HCT116 (cell line): ENCODE data around the gene UBE2E2. TPM values are rescaled to one million over a fixed set of nuclear protein-coding genes. Genes with fewer than 3 reads are reported as not detected.

Experiments used
- ATAC-seq: fragments of 200-7000 bp; cut with Tn5 transposase; 2 replicates; pipeline ENCODE4 v1.9.1; 2020; ENCODE audit warnings: mild to moderate bottlenecking, moderate library complexity
- Bru-seq: library from RNA; stranded (reverse); fragments of 400-500 nt; gene quantifications from one replicate; lab custom pipeline; 2021; lab: Mats Ljungman, UMichigan
- BruChase-seq, 2 experiments: library from RNA; stranded (reverse); fragments of 400-500 nt; gene quantifications; one replicate each; lab custom pipeline; 2021; lab: Mats Ljungman, UMichigan
- BruUV-seq: library from RNA; stranded (reverse); fragments of 400-500 nt; replicated peaks from 2 replicates; lab custom pipeline; 2021; lab: Mats Ljungman, UMichigan
- CTCF ChIA-PET: fragments of 300-600 bp; sonication (Branson Sonifier 250); formaldehyde crosslinking; loops from one replicate; lab custom pipeline; 2021; ENCODE audit warnings: antibody characterized with exemption; lab: Charles Lee
- POLR2A ChIA-PET: fragments of 300-600, 350-600 bp; sonication (Branson Sonifier 250); formaldehyde crosslinking; loops from one replicate; lab custom pipeline; 2021; ENCODE audit warnings: antibody characterized with exemption; lab: Charles Lee
- RAD21 ChIA-PET, 2 experiments: fragments of 300-600 bp; sonication (Branson Sonifier 250); formaldehyde crosslinking; loops; one replicate each; lab custom pipeline; 2023; ENCODE audit warnings: low total read pairs in 2 of 2; ENCODE audit not compliant: uncharacterized antibody in 2 of 2, unreplicated experiment in 2 of 2, low non-redundant PET in 1 of 2; lab: Charles Lee
- DNase-seq: peaks from one replicate; pipeline ENCODE4 v3.0.0-alpha.2; 2010; ENCODE audit warnings: low read depth, low spot score
- H2AFZ ChIP-seq: fragments of 200-600 bp; shearing (Covaris generic), sonication (generic); 2 replicates; pipeline ENCODE4 v1.6.1; 2017; ENCODE audit warnings: low read depth, mixed run types, mixed read lengths, antibody characterized with exemption, low read length; ENCODE audit not compliant: poor library complexity, severe bottlenecking
- H3K27ac ChIP-seq: 2 replicates; pipeline ENCODE4 v1.5.1; 2012; ENCODE audit warnings: low read depth, low read length
- H3K27me3 ChIP-seq: fragments of 200-600 bp; sonication (generic); 2 replicates; pipeline ENCODE4 v1.6.1; 2016; ENCODE audit warnings: mixed run types, low read length, mixed read lengths; ENCODE audit not compliant: insufficient read depth
- H3K36me3 ChIP-seq, 2 experiments: fragments of 200-500 bp in 1 of 2; fragments of 200-600 bp in 1 of 2; sonication (Bioruptor generic) in 1 of 2; sonication (generic) in 1 of 2; 2 replicates each; pipeline versions ENCODE4 v1.5.1 to v1.6.1; 2014 to 2016; ENCODE audit warnings: low read length in 2 of 2, inconsistent platforms in 1 of 2, mixed read lengths in 1 of 2, mixed run types in 1 of 2; ENCODE audit not compliant: insufficient read depth in 2 of 2, control insufficient read depth in 1 of 2
- H3K4me1 ChIP-seq, 2 experiments: fragments of 200-600 bp in 1 of 2; sonication (generic) in 1 of 2; 2 replicates each; pipeline versions ENCODE4 v1.5.1 to v1.6.1; 2012 to 2017; ENCODE audit warnings: low read length in 2 of 2, inconsistent platforms in 1 of 2, mild to moderate bottlenecking in 1 of 2, mixed read lengths in 1 of 2, mixed run types in 1 of 2, moderate library complexity in 1 of 2; ENCODE audit not compliant: insufficient read depth in 2 of 2, control insufficient read depth in 1 of 2
- H3K4me2 ChIP-seq: fragments of 200-600 bp; sonication (generic); 2 replicates; pipeline ENCODE4 v1.6.1; 2017; ENCODE audit warnings: mixed run types, low read length, mixed read lengths
- H3K4me3 ChIP-seq, 2 experiments: fragments of 200-600 bp in 1 of 2; sonication (generic) in 1 of 2; replicated peaks in 1 of 2; 2 replicates each; pipeline ENCODE4 v1.5.1; 2011 to 2016; ENCODE audit warnings: low read length in 2 of 2, control low read depth in 1 of 2, low read depth in 1 of 2, mild to moderate bottlenecking in 1 of 2, mixed read lengths in 1 of 2, mixed run types in 1 of 2
- H3K79me2 ChIP-seq: fragments of 200-600 bp; sonication (generic); 2 replicates; pipeline ENCODE4 v1.6.1; 2017; ENCODE audit warnings: mild to moderate bottlenecking, mixed run types, low read length, moderate library complexity, mixed read lengths; ENCODE audit not compliant: insufficient read depth
- H3K9ac ChIP-seq: fragments of 200-600 bp; sonication (generic); 2 replicates; pipeline ENCODE4 v1.6.1; 2016; ENCODE audit warnings: low read length, mixed read lengths
- H3K9me2 ChIP-seq: fragments of 200-600 bp; sonication (generic), shearing (Covaris generic); 2 replicates; pipeline ENCODE4 v1.6.1; 2017; ENCODE audit warnings: mixed run types, mild to moderate bottlenecking, moderate library complexity; ENCODE audit not compliant: insufficient read depth
- H3K9me3 ChIP-seq, 2 experiments: fragments of 200-500 bp in 1 of 2; fragments of 200-600 bp in 1 of 2; sonication (Bioruptor generic) in 1 of 2; sonication (generic) in 1 of 2; 2 replicates each; pipeline ENCODE4 v1.6.1; 2014 to 2017; ENCODE audit warnings: low read length in 2 of 2, mixed read lengths in 2 of 2, inconsistent platforms in 1 of 2, low read depth in 1 of 2, mild to moderate bottlenecking in 1 of 2, mixed run types in 1 of 2, moderate library complexity in 1 of 2; ENCODE audit not compliant: control insufficient read depth in 1 of 2, insufficient read depth in 1 of 2
- H4K20me1 ChIP-seq: fragments of 200-600 bp; sonication (generic), shearing (Covaris generic); 2 replicates; pipeline ENCODE4 v1.6.1; 2017; ENCODE audit warnings: mixed run types, mild to moderate bottlenecking, moderate library complexity; ENCODE audit not compliant: insufficient read depth
- EGR1 ChIP-seq: IDR thresholded peaks from 2 replicates; pipeline ENCODE4 v1.6.1; 2012; ENCODE audit warnings: low read depth
- POLR2AphosphoS5 ChIP-seq: IDR thresholded peaks from 2 replicates; pipeline ENCODE4 v1.6.1; 2011; ENCODE audit warnings: mild to moderate bottlenecking, low read depth, low read length, moderate library complexity
- REST ChIP-seq: IDR thresholded peaks from 2 replicates; pipeline ENCODE4 v1.6.1; 2012; ENCODE audit warnings: low read depth
- SP1 ChIP-seq: IDR thresholded peaks from 2 replicates; pipeline ENCODE4 v1.6.1; 2012; ENCODE audit warnings: low read depth
- intact Hi-C: fragments of 100-400 bp; cut with micrococcal nuclease; formaldehyde crosslinking; loops from 2 replicates; pipeline ENCODE4 v1.10.0; 2022
- long read RNA-seq: library from polyadenylated mRNA; unstranded; transcript quantifications from one replicate; pipeline ENCODE4 v2.0.0, GENCODE V29; 2021; ENCODE audit not compliant: unreplicated experiment
- polyA plus RNA-seq: library from polyadenylated mRNA; unstranded; fragments of >200 nt; gene quantifications from 2 replicates; pipeline ENCODE4 v1.2.1, GENCODE V29; 2012; ENCODE audit warnings: missing spikeins
- total RNA-seq: library from RNA; stranded (reverse); gene quantifications from one replicate; pipeline ENCODE4 v1.2.1, GENCODE V29; 2021; ENCODE audit not compliant: unreplicated experiment

Gene UBE2E2
- total RNA-seq (21.4 TPM), Bru-seq, nascent RNA (percentile 69 among the genes with signal in this experiment), BruChase-seq, experiment 1, labeled RNA remaining after a 6-hour chase (percentile 56 among the genes with signal in this experiment), BruChase-seq, experiment 2, labeled RNA remaining after a 2-hour chase (percentile 68 among the genes with signal in this experiment)
- 9.8 and 12.6 TPM in 2 replicates for polyA plus RNA-seq
- long read RNA-seq, partial matches to known transcripts, result 0 of 4 reads
- long read RNA-seq, other reads (novel, unspliced or antisense), result 3 of 4 reads

GRCh38 chr3:23202921-23203707 is at the start of gene UBE2E2:
Gene UBE2E2 (plus strand): TSS chr3:23203327.
- ChIA-PET RAD21 (no interaction called here), POLR2A (no interaction called here), CTCF (no interaction called here)
- Histone ChIP-seq H3K4me1 (no peaks in the 10 kb centered on the region; a peak in 2 of 4 replicates), H3K79me2 (peaks cover 31% of the 10 kb centered on the region), H3K27me3 (peaks cover 9% of the 10 kb centered on the region; the same call in 1 of the 2 replicates), H2AFZ (no peak within 1 kb of the TSS), H3K9me3 (no peaks in the 10 kb centered on the region), H3K27ac (peak within 1 kb of the TSS; percentile 53; the same call in 1 of the 2 replicates), H4K20me1 (no peaks in the 10 kb centered on the region), H3K9ac (peak within 1 kb of the TSS; percentile 63), H3K36me3 (no peaks in the 10 kb centered on the region), H3K4me2 (peak within 1 kb of the TSS; percentile 62), H3K9me2 (no peaks in the 10 kb centered on the region), H3K4me3 (peak within 1 kb of the TSS; percentile 56 to 59)
- TF ChIP-seq POLR2AphosphoS5 (peak; percentile 62), SP1 (no peak)
- intact Hi-C loops, result no loop called here
- DNase-seq, result no peak
- peak; percentile 79 for ATAC-seq
- BruUV-seq, result no TSS peak

- no peak overlapping the region for H3K4me2 ChIP-seq
- ATAC-seq, result no peak
- TF ChIP-seq REST (no peak), EGR1 (no peak)
- TF ChIP-seq, all 23 proteins: peak for 0
- ChIA-PET CTCF (no interaction called here), POLR2A (no interaction called here), RAD21 (no interaction called here)
- intact Hi-C loops, result no loop called here
- peaks cover 8% of the 10 kb centered on the region; the same call in 1 of the 2 replicates for H3K27me3 ChIP-seq
- no TSS peak for BruUV-seq
- DNase-seq, result no peak
- no peaks in the 10 kb centered on the region for H3K9me3 ChIP-seq
- H2AFZ ChIP-seq, result no peak overlapping the region
- no peaks in the 10 kb centered on the region for H3K9me2 ChIP-seq
- no peak overlapping the region for H3K4me3 ChIP-seq
- H3K79me2 ChIP-seq, result no peaks in the 10 kb centered on the region
- no peak overlapping the region for H3K27ac ChIP-seq
- no peaks in the 10 kb centered on the region for H4K20me1 ChIP-seq
- no peak overlapping the region for H3K9ac ChIP-seq
- H3K36me3 ChIP-seq, result no peaks in the 10 kb centered on the region
- no peaks in the 10 kb centered on the region for H3K4me1 ChIP-seq
Observed at GRCh38 chr3:23153436-23153835, 49.7 kb upstream of the UBE2E2 start.
